Measurements from ENCODE around the gene TDRD10. TPM values are rescaled to one million over a fixed set of nuclear protein-coding genes. Genes with fewer than 3 reads are reported as not detected.

TDRD10 gene
- total RNA-seq, 6 experiments from 2014 or later = not detected

DNA sequence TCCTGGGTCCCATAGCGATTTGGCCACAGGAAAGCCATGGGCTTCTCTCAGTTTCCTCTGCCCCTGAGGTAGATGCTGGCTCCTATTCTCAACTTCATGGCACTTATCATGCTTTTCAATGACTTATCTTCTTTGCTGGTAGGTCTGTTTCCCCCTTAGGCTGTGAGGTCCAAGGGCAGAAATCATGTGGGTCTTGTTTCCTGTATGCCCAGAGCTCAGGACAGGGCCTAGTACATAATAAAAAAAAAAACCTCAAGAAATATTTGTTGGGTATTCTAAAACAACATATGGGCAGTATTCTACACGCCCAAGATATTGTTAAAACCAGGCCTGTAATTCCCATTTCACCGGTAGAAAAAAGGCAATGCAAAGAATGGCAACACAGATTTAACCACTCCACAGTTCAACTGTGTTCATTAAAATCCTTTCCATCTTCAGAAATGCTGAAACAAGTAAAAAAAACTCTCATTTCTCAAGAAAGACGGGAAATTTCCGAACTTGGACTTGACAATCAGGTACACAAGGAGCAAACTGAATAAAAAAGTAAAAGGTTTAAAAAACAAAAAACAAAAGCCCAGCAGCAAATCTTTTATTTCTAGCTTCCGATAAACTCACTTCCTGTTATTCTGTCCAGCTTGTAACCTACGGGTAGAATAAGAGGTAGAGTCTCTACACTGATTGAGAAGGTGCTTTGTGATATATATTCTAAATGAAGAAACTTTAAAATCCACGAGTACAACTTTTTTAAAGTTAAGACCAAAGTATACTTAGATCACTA lies 6.3 kb upstream of the TDRD10 start:
- no peak overlapping the region for H3K27ac Mint-ChIP-seq
- H3K36me3 Mint-ChIP-seq (ENCODE audit: low read depth) = no peaks in the 10 kb centered on the region
- no peaks in the 10 kb centered on the region for H3K4me1 Mint-ChIP-seq (ENCODE audit: low read depth)
- peaks cover 52% of the 10 kb centered on the region for H3K27me3 Mint-ChIP-seq (ENCODE audit: insufficient read depth)
- H3K9me3 Mint-ChIP-seq = no peaks in the 10 kb centered on the region
- no peak overlapping the region for H3K4me3 Mint-ChIP-seq
- DNase-seq = no peak
- TF ChIP-seq, protein P1, sequence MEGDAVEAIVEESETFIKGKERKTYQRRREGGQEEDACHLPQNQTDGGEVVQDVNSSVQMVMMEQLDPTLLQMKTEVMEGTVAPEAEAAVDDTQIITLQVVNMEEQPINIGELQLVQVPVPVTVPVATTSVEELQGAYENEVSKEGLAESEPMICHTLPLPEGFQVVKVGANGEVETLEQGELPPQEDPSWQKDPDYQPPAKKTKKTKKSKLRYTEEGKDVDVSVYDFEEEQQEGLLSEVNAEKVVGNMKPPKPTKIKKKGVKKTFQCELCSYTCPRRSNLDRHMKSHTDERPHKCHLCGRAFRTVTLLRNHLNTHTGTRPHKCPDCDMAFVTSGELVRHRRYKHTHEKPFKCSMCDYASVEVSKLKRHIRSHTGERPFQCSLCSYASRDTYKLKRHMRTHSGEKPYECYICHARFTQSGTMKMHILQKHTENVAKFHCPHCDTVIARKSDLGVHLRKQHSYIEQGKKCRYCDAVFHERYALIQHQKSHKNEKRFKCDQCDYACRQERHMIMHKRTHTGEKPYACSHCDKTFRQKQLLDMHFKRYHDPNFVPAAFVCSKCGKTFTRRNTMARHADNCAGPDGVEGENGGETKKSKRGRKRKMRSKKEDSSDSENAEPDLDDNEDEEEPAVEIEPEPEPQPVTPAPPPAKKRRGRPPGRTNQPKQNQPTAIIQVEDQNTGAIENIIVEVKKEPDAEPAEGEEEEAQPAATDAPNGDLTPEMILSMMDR (IDR thresholded peaks at IDR 0.05) = no peak

GRCh38 chr1:154496383-154496782 lies 5.6 kb upstream of the TDRD10 start:
- Mint-ChIP-seq H3K36me3 (ENCODE audit: low read depth) (no peaks in the 10 kb centered on the region), H3K4me1 (ENCODE audit: low read depth) (no peaks in the 10 kb centered on the region), H3K4me3 (no peak overlapping the region), H3K27me3 (ENCODE audit: insufficient read depth) (peaks cover 52% of the 10 kb centered on the region), H3K27ac (no peak overlapping the region), H3K9me3 (no peaks in the 10 kb centered on the region)
- TF ChIP-seq, protein P1 (IDR thresholded peaks at IDR 0.05) = no peak
- DNase-seq = no peak

- Mint-ChIP-seq H3K36me3 (ENCODE audit: low read depth) (no peaks in the 10 kb centered on the region), H3K4me1 (ENCODE audit: low read depth) (no peaks in the 10 kb centered on the region), H3K27ac (no peak overlapping the region), H3K4me3 (no peak overlapping the region), H3K9me3 (no peaks in the 10 kb centered on the region), H3K27me3 (ENCODE audit: insufficient read depth) (peaks cover 49% of the 10 kb centered on the region)
- TF ChIP-seq, protein P1 (IDR thresholded peaks at IDR 0.05) = no peak
- DNase-seq = no peak
Measured at GRCh38 chr1:154497026-154497806, 4.8 kb upstream of the TDRD10 start.

DNA sequence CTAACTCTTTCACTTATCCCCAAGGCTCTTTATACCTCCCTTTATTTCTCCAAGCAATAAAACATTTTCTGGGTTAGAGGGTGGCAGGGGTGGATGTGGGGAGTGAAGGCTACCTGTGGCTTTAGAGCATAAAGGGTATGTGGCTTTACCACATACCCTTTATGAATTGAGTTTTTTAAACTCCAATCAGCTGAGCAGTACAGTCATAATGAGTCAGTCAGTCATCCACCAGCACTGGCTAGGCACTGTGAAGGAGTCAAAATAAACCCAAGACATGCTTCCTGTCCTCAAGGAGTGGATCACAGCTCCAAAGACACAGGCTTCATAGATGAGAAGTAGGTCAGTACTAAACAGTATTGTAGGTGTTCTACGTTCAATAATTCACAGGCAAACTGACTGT lies 2.6 kb upstream of the TDRD10 start:
- no peaks in the 10 kb centered on the region for H3K4me1 Mint-ChIP-seq (ENCODE audit: low read depth)
- peaks cover 47% of the 10 kb centered on the region for H3K27me3 Mint-ChIP-seq (ENCODE audit: insufficient read depth)
- H3K9me3 Mint-ChIP-seq = no peaks in the 10 kb centered on the region
- TF ChIP-seq, protein P1 (IDR thresholded peaks at IDR 0.05) = no peak
- no peaks in the 10 kb centered on the region for H3K36me3 Mint-ChIP-seq (ENCODE audit: low read depth)
- H3K27ac Mint-ChIP-seq = no peak overlapping the region
- H3K4me3 Mint-ChIP-seq = no peak overlapping the region
- no peak for DNase-seq

GRCh38 chr1:154500533-154500932 lies 1.5 kb upstream of the TDRD10 start:
- TF ChIP-seq, protein P1 (IDR thresholded peaks at IDR 0.05) = no peak
- Mint-ChIP-seq H3K4me3 (no peak overlapping the region), H3K9me3 (no peaks in the 10 kb centered on the region), H3K36me3 (ENCODE audit: low read depth) (no peaks in the 10 kb centered on the region), H3K27me3 (ENCODE audit: insufficient read depth) (peaks cover 49% of the 10 kb centered on the region), H3K27ac (no peak overlapping the region), H3K4me1 (ENCODE audit: low read depth) (no peaks in the 10 kb centered on the region)
- DNase-seq = no peak

Data from HFFc6 (cell line).